PC-9 (cell line): ENCODE measurements around the gene SFTPD.

Experiments used
- EZH2 ChIP-seq: fragments of 200-600 bp; sonication (generic); IDR thresholded peaks from 2 replicates; pipeline ENCODE4 v1.8.0; 2017; ENCODE audit warnings: antibody characterized with exemption, low read depth
- TF ChIP-seq, protein P1 (sequence below): fragments of 200-600 bp; sonication (generic); conservative IDR thresholded peaks from 2 replicates; pipeline ENCODE4 v1.6.1; 2017; ENCODE audit warnings: mixed run types, antibody characterized with exemption, mild to moderate bottlenecking, moderate library complexity

DNA sequence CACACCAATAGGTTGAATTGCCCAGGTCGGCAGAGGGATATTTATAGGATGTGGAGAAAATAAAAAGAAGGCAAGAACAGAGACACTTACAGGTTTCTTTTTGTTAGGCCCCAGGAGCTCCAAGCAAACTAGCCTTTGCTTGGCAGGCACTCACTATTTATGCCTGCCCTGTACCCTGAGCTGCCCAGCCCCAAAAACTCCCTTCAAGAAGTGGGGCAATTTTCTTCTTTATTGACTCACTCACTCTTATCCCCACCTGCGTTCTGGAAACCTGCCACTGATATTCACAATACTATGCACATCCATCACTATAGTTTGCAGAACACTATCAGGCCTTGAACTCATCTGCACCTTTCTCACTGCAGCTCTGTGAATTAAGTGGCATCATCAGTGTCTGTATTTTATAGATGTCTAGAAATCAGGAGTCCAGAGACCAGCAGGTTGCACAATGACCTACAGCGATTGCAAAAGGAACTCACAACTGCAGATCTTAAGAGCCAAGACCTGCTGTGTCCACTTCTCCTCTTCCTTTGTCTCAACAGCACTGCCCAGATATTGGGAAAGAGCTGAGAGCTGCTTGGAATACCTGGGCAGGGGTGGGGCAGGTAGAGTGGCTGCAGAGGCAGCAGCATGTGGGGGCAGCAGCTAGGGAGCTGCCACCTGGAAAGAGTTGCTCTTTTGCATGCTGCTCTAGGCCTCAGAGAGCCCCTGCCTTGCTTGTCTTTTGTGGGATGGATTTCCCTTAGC lies at the start of gene SFTPD:
- no peak for TF ChIP-seq EZH2
- TF ChIP-seq, protein P1, sequence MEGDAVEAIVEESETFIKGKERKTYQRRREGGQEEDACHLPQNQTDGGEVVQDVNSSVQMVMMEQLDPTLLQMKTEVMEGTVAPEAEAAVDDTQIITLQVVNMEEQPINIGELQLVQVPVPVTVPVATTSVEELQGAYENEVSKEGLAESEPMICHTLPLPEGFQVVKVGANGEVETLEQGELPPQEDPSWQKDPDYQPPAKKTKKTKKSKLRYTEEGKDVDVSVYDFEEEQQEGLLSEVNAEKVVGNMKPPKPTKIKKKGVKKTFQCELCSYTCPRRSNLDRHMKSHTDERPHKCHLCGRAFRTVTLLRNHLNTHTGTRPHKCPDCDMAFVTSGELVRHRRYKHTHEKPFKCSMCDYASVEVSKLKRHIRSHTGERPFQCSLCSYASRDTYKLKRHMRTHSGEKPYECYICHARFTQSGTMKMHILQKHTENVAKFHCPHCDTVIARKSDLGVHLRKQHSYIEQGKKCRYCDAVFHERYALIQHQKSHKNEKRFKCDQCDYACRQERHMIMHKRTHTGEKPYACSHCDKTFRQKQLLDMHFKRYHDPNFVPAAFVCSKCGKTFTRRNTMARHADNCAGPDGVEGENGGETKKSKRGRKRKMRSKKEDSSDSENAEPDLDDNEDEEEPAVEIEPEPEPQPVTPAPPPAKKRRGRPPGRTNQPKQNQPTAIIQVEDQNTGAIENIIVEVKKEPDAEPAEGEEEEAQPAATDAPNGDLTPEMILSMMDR, result no peak
